ENCODE results near the gene LY6G6C.

The LY6G6C gene

DNA sequence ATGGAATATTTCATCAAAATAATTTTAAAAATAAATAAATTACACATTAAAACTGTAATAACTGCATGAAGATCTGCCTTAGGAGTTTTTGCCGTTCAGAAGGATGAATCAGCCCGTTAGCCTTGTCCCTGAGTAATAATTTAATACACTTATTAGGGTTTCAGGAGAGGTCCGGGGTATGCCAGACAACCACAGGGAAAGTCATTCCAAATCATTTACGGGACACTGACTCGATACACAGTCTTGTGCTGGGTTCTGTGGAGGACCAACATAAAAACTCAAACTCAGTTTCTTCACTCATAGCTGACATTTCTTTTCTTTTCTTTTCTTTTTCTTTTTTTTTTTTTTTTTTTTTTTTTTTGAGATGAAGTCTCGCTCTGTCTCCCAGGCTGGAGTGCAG, 15.6 kb downstream of the LY6G6C start:
- no peaks in the 10 kb centered on the region for H3K9me3 ChIP-seq (ENCODE audit: low read length)
- no peak for TF ChIP-seq EZH2 (IDR thresholded peaks at IDR 0.05; ENCODE audit: borderline replicate concordance, low read length)
- TF ChIP-seq, protein P1, sequence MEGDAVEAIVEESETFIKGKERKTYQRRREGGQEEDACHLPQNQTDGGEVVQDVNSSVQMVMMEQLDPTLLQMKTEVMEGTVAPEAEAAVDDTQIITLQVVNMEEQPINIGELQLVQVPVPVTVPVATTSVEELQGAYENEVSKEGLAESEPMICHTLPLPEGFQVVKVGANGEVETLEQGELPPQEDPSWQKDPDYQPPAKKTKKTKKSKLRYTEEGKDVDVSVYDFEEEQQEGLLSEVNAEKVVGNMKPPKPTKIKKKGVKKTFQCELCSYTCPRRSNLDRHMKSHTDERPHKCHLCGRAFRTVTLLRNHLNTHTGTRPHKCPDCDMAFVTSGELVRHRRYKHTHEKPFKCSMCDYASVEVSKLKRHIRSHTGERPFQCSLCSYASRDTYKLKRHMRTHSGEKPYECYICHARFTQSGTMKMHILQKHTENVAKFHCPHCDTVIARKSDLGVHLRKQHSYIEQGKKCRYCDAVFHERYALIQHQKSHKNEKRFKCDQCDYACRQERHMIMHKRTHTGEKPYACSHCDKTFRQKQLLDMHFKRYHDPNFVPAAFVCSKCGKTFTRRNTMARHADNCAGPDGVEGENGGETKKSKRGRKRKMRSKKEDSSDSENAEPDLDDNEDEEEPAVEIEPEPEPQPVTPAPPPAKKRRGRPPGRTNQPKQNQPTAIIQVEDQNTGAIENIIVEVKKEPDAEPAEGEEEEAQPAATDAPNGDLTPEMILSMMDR (IDR thresholded peaks at IDR 0.05; ENCODE audit: low read length) = no peak
- H3K9ac ChIP-seq (ENCODE audit: low read length) = no peak overlapping the region
- no peak overlapping the region for H3K27ac ChIP-seq (ENCODE audit: low read depth, low read length, poor library complexity, severe bottlenecking)
- H2AFZ ChIP-seq (ENCODE audit: low read length) = no peak overlapping the region
- H3F3A ChIP-seq (ENCODE audit: insufficient read depth, low read length) = no peaks in the 10 kb centered on the region
- H3K9me2 ChIP-seq (ENCODE audit: low read depth, low read length) = no peaks in the 10 kb centered on the region
- no peaks in the 10 kb centered on the region for H3K36me3 ChIP-seq (ENCODE audit: insufficient read depth, low read length)
- H3K79me2 ChIP-seq (ENCODE audit: insufficient read depth, low read length) = 0 out of 2 replicates have a peak, but pooled peaks cover 5% of the 10 kb centered on the region
- H3K27me3 ChIP-seq (ENCODE audit: insufficient read depth, low read length) = 0 out of 2 replicates have a peak, but pooled peaks cover 4% of the 10 kb centered on the region
- H4K20me1 ChIP-seq (ENCODE audit: insufficient read depth, low read length) = no peaks in the 10 kb centered on the region
- H3K4me1 ChIP-seq (ENCODE audit: insufficient read depth, low read length, severe bottlenecking) = peaks cover 21% of the 10 kb centered on the region
- no peak overlapping the region for H3K4me3 ChIP-seq (ENCODE audit: low read depth, low read length, poor library complexity, severe bottlenecking)
- H3K4me2 ChIP-seq (ENCODE audit: low read length) = no peak overlapping the region

DNA sequence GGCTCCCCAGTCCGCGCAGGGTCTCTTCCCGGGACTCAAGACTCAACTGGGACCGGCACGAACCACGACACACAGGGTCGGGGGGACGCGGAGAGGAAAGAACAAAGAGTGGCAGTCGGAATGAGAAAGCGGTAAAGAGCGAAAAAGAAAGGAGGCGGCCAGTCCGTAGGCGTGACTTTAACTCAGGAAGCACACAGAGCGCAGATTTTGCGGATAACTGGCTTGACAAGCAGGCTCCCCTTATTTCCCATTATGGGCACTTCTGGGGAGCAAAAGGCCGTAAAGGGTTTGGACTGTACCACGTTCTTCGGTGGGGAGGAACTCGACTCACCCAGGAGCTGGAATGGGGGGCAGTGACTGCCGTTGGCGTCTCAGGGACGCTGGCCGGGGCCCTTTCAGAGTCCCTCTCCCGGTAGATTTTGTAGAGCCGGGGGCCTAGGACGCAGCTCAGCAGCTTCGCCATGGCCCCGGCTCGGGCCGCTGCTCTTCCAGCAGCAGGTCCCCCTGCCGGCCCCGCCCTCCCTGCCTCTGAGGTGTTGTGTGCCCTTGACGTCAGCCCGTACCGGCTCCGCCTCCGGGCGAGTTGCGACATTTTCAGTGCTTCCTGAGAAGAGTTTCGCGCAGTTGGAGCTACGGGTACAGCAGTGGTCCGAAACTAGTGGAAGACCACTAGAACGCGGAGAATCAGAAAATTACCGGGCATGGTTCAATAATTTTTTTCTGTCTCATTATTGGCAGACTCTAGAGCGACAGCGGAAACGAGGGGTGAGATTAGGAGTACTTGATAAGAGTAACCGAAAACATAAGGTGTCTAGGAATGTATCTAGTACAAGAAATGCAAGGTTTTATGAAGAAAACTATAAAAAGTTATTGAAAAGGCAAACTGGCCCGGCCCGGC, 18.5 kb downstream of the LY6G6C start, which contains the start of gene ABHD16A:
Gene ABHD16A (minus strand): TSS at position 506 of the 898 bp plus-strand sequence. CDS start 43 bp downstream, at position 463.
- Histone ChIP-seq H3F3A (ENCODE audit: insufficient read depth, low read length) (no peaks in the 10 kb centered on the region), H3K27ac (ENCODE audit: low read depth, low read length, poor library complexity, severe bottlenecking) (peak within 1 kb of the TSS; percentile 54)

DNA sequence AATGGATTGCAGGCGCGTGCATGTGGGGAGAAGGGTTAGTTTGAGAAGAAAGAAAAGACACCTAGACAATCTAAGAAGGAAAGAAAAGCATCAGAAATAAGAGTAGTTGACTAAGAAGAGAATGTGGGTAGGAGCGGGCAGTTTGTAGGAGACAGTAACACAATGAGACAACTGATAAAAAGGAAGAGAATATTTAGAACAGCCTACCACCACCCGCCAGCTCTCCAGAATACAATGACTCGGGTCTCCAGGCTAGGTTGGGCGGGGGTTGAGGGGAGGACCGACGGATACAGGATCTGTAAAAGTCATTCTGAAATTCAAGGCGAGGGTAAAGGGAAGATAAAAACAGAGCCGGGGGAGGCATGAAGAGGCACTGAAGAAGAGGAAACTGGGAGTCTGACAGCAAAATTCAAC, 19.1 kb downstream of the LY6G6C start:
- Histone ChIP-seq H3K4me1 (ENCODE audit: insufficient read depth, low read length, severe bottlenecking) (peaks cover 23% of the 10 kb centered on the region), H3K27me3 (ENCODE audit: insufficient read depth, low read length) (no peaks in the 10 kb centered on the region), H4K20me1 (ENCODE audit: insufficient read depth, low read length) (no peaks in the 10 kb centered on the region), H3K4me3 (ENCODE audit: low read depth, low read length, poor library complexity, severe bottlenecking) (peak overlapping the region; percentile 85), H3K27ac (ENCODE audit: low read depth, low read length, poor library complexity, severe bottlenecking) (peak overlapping the region; percentile 54), H3F3A (ENCODE audit: insufficient read depth, low read length) (no peaks in the 10 kb centered on the region), H3K9ac (ENCODE audit: low read length) (peak overlapping the region; percentile 89), H3K4me2 (ENCODE audit: low read length) (peak overlapping the region; percentile 91), H3K9me3 (ENCODE audit: low read length) (no peaks in the 10 kb centered on the region), H3K9me2 (ENCODE audit: low read depth, low read length) (no peaks in the 10 kb centered on the region), H2AFZ (ENCODE audit: low read length) (no peak overlapping the region), H3K36me3 (ENCODE audit: insufficient read depth, low read length) (peaks cover 6% of the 10 kb centered on the region; the same call in 1 of the 2 replicates), H3K79me2 (ENCODE audit: insufficient read depth, low read length) (0 out of 2 replicates have a peak, but pooled peaks cover 5% of the 10 kb centered on the region)
- no peak for TF ChIP-seq EZH2 (IDR thresholded peaks at IDR 0.05; ENCODE audit: borderline replicate concordance, low read length)
- TF ChIP-seq, protein P1 (IDR thresholded peaks at IDR 0.05; ENCODE audit: low read length) = no peak

More for the DNA sequence above, 18.5 kb downstream of the LY6G6C start, which contains the start of gene ABHD16A:
- Histone ChIP-seq H3K27me3 (ENCODE audit: insufficient read depth, low read length) (no peaks in the 10 kb centered on the region), H3K36me3 (ENCODE audit: insufficient read depth, low read length) (peaks cover 6% of the 10 kb centered on the region; the same call in 1 of the 2 replicates), H3K4me2 (ENCODE audit: low read length) (peak within 1 kb of the TSS; percentile 91), H3K9me3 (ENCODE audit: low read length) (no peaks in the 10 kb centered on the region), H3K4me3 (ENCODE audit: low read depth, low read length, poor library complexity, severe bottlenecking) (peak within 1 kb of the TSS; percentile 85), H3K4me1 (ENCODE audit: insufficient read depth, low read length, severe bottlenecking) (peaks cover 23% of the 10 kb centered on the region), H4K20me1 (ENCODE audit: insufficient read depth, low read length) (no peaks in the 10 kb centered on the region), H2AFZ (ENCODE audit: low read length) (peak within 1 kb of the TSS; percentile 30; the same call in 1 of the 2 replicates), H3K9me2 (ENCODE audit: low read depth, low read length) (no peaks in the 10 kb centered on the region), H3K9ac (ENCODE audit: low read length) (peak within 1 kb of the TSS; percentile 89), H3K79me2 (ENCODE audit: insufficient read depth, low read length) (0 out of 2 replicates have a peak, but pooled peaks cover 5% of the 10 kb centered on the region)
- TF ChIP-seq, protein P1 (IDR thresholded peaks at IDR 0.05; ENCODE audit: low read length) = no peak
- TF ChIP-seq EZH2 (IDR thresholded peaks at IDR 0.05; ENCODE audit: borderline replicate concordance, low read length) = no peak
